IPS-NIHi7 (cell line): Measurements from ENCODE around the gene MAPK6.
"Not testable (repeated sequence)": the region's sequence is repeated elsewhere in the genome, so short reads cannot be mapped to it uniquely, and the experiment has no call there.

Source experiments
- DNase-seq: peaks from one replicate; pipeline ENCODE4 v3.0.0; 2012; ENCODE audit warnings: mixed read lengths; ENCODE audit errors: extremely low spot score

The MAPK6 gene

GRCh38 chr15:52042051-52042851 lies 23.2 kb downstream of the MAPK6 start:
- no peak for DNase-seq

DNA sequence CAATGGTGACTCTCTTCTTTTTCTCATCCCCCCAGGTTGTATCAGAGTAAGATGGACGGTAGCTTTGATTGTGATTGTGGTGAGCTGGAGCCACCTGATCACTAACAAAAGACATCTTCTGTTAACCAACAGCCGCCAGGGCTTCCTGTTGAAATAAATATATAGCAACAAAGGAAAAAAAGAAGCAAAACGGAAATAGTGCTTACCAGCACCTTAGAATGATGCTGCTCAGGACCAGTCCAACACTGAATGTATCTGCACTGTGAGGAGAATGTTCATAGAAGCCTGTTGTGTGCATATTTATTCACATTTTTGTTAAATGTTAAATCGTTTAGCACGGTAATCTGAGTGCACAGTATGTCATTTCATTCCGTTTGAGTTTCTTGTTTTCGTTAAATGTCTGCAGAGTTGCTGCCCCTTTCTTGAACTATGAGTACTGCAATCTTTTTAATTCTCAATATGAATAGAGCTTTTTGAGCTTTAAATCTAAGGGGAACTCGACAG lies 26.8 kb downstream of the MAPK6 start:
- DNase-seq: not testable (repeated sequence)

GRCh38 chr15:52046552-52046951 lies 27.5 kb downstream of the MAPK6 start:
- DNase-seq: not testable (repeated sequence)

- no peak for DNase-seq
Measured at GRCh38 chr15:52050416-52050815, 31.4 kb downstream of the MAPK6 start.

DNA sequence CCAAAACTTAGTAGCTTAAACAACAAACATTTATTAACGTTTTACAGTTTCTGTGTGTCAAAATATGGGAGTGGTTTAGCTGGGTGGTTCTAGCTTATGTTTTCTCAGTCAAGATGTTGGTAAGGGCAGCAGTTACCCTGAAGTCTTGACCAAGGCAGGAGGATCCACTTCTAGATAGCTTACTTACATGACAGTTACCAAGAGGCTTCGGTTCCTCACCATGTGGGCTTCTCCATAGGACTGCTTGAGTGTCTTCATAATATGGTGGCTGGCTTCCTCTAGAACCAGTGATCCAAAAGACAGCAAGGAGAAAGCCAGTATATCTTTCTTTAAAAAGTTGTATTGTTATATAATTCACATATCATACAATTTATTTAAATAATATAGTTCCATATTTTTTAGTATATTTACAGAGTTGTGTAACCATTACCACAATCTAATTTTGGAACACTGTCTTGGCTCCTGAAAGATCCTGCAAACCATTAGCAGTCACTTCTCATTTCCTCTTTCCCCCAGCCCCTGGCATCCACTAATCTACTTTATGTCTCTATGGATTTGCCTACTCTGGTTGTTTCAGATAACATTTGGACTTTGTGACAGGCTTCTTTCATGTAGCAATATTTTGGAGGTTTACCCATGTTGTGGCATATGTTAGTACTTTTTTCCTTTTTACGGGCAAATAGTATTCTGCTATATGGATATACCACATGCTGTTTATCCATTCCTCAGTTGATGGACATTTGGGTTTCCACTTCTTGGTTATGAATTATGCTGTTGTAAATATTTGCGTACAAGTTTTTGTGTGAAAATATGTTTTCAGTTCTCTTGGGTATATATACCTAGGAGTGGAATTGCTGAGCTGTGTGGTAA lies 33.3 kb downstream of the MAPK6 start:
- no peak for DNase-seq

- no peak for DNase-seq
Measured at GRCh38 chr15:52054381-52054780, 35.4 kb downstream of the MAPK6 start.

DNA sequence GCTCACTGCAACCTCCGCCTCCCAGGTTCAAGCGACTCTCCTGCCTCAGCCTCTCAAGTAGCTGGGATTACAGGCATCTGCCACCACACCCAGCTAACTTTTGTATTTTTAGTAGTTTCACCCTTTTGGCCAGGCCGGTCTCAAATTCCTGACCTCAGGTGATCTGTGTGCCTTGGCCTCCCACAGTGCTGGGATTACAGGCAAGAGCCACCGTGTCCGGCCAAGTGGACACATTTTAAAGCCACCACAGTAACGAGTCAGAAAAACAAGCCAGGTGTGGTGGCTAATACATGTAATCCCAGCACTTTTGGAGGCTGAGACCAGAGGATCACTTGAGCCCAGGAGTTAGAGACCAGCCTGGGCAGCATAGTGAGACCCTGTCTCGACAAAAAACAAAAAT lies 35.8 kb downstream of the MAPK6 start:
- not testable (repeated sequence) for DNase-seq

- DNase-seq: no peak
Measured at GRCh38 chr15:52056001-52056400, 37.0 kb downstream of the MAPK6 start.

- DNase-seq: no peak
Measured at GRCh38 chr15:52056496-52056895, 37.5 kb downstream of the MAPK6 start.

GRCh38 chr15:52057996-52058395 lies 39.0 kb downstream of the MAPK6 start:
- DNase-seq: no peak

DNA sequence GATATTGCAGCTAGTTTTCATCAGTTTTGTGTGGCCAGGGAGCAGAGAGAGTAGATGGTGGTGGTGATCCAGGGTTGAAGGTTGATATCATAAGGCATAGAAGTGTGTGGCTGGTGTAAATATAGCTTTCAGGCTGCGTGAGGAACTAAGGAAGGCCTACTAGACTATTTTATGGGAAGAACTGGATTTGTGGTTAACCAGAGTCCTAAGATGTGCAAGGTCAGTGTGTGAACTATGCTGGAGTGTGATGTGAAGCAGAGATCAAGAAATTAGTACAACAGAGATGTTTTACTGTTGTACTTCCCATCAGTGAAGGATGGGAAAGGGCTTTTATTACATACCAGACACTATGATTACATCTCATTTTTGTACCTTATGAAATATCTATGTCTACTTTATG lies 41.5 kb downstream of the MAPK6 start:
- DNase-seq: no peak

- no peak for DNase-seq
Measured at GRCh38 chr15:52066842-52067544, 48.0 kb downstream of the MAPK6 start.

- DNase-seq: no peak
Measured at GRCh38 chr15:52067545-52067926, 48.5 kb downstream of the MAPK6 start.

- DNase-seq: no peak
Measured at GRCh38 chr15:52068004-52068615, 49.1 kb downstream of the MAPK6 start.

DNA sequence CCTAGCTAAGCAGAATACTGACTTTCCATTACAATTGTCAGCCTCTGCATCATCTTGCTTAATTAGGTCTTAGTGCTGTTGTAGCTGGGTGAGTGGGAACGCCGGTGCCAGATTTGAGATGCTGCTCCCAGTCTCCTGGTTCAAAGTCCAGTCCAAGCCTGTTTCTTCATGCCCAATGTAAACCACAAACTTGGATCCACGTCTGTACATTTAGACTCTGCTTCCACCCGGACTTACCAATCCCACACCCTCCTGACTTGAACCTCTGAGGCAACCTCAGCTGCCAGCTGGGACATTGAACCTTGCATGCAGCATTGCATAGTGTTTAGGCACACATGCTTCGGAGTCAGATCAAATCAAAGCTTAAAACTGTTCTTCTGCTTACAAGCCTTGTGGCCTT lies 50.5 kb downstream of the MAPK6 start:
- no peak for DNase-seq

- no peak for DNase-seq
Measured at GRCh38 chr15:52071570-52071969, 52.6 kb downstream of the MAPK6 start.

GRCh38 chr15:52076889-52077781 lies 58.1 kb downstream of the MAPK6 start:
- no peak for DNase-seq

GRCh38 chr15:52078197-52078875 lies 59.3 kb downstream of the MAPK6 start:
- no peak for DNase-seq

DNA sequence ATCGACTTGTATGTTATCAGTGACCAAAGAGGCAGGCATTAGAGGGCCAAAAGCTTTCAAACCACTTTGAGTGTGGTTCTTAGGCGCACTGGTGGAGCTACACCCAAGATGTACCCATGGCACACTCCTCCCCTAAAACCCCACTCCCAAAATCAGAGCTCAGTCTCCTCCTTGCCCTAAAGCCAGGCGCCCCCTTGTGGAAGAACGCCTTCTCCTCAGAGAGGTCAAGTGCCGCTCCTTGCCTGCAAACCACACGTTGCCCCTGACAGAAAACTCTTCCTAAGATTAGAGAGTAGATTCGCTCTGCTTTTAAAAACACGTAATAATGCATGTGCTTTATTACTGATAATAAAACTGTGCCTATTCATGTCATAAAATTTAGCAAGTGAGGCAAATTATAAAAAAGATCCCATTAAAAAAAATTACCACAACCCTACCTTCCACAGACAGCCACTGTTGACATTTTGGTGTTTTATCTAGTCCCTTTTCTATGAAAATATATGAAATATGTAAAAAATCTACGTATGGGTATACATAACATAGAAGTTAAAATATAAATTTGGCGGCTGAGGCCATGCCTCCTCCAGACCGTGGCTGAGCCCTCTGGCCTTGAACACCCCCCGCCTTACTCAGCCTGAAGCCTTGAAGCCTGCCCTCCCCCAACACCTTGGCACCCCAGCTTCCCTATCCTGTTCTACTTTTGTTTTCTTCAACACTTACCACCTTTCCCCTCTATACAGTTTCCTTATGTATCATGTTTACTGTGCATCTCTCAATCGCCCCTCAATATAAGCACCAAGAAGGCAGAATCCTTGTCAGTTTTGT lies 60.1 kb downstream of the MAPK6 start:
- DNase-seq: peak; percentile 90
